IMR-90 (cell line): ENCODE data around the gene TBCK. TPM values are rescaled to one million over a fixed set of nuclear protein-coding genes. Genes with fewer than 3 reads are reported as not detected.

Experiments
- ATAC-seq: fragments of 200-7000 bp; cut with Tn5 transposase; 2 replicates; pipeline ENCODE4 v1.9.1; 2020; ENCODE audit warnings: low read depth, mild to moderate bottlenecking, moderate library complexity
- BruUV-seq: library from RNA; stranded (reverse); fragments of 400-500 nt; replicated peaks from 2 replicates; lab custom pipeline; 2021; lab: Mats Ljungman, UMichigan
- CTCF ChIA-PET: fragments of 300-600 bp; formaldehyde crosslinking; extraction: SDS; loops from one replicate; lab custom pipeline; 2021; ENCODE audit warnings: antibody characterized with exemption; lab: Yijun Ruan, JAX
- POLR2A ChIA-PET: fragments of 300-600 bp; sonication (Branson Sonifier 250); formaldehyde crosslinking; loops from one replicate; lab custom pipeline; 2022; ENCODE audit warnings: antibody characterized with exemption; ENCODE audit not compliant: unreplicated experiment; lab: Charles Lee
- DNase-seq: peaks from one replicate; pipeline ENCODE4 v3.0.0; 2013
- H2AFZ ChIP-seq: replicated peaks from 2 replicates; pipeline ENCODE3; 2013; ENCODE audit warnings: low read length, mild to moderate bottlenecking; ENCODE audit not compliant: poor library complexity
- H2AK5ac ChIP-seq: 2 replicates; pipeline ENCODE4 v1.6.1; 2013; ENCODE audit warnings: low read depth, low read length, inconsistent platforms
- H2AK9ac ChIP-seq: replicated peaks from 2 replicates; pipeline ENCODE3; 2013; ENCODE audit warnings: mild to moderate bottlenecking, low read depth, low read length, moderate library complexity; ENCODE audit not compliant: poor library complexity
- H2BK120ac ChIP-seq: 2 replicates; pipeline ENCODE4 v1.6.1; 2013; ENCODE audit warnings: low read depth, low read length, inconsistent platforms
- H2BK15ac ChIP-seq: 3 replicates; pipeline ENCODE4 v1.6.1; 2013; ENCODE audit warnings: low read depth, low read length, inconsistent platforms
- H2BK20ac ChIP-seq: 2 replicates; pipeline ENCODE4 v1.6.1; 2013; ENCODE audit warnings: low read depth, mild to moderate bottlenecking, inconsistent platforms, low read length, moderate library complexity
- H2BK5ac ChIP-seq: 2 replicates; pipeline ENCODE4 v1.6.1; 2013; ENCODE audit warnings: mild to moderate bottlenecking, low read depth, low read length, inconsistent platforms; ENCODE audit not compliant: poor library complexity, severe bottlenecking
- H3K14ac ChIP-seq: replicated peaks from 2 replicates; pipeline ENCODE4 v1.6.1; 2013; ENCODE audit warnings: low read depth, low read length, inconsistent platforms
- H3K18ac ChIP-seq: 2 replicates; pipeline ENCODE4 v1.6.1; 2013; ENCODE audit warnings: low read depth, low read length, control low read depth
- H3K23ac ChIP-seq: 2 replicates; pipeline ENCODE4 v1.6.1; 2013; ENCODE audit warnings: low read depth, low read length, inconsistent platforms
- H3K27ac ChIP-seq: 2 replicates; pipeline ENCODE4 v1.5.1; 2013; ENCODE audit warnings: mild to moderate bottlenecking, control low read depth, low read length; ENCODE audit not compliant: insufficient read depth
- H3K27me3 ChIP-seq: 2 replicates; pipeline ENCODE4 v1.6.1; 2013; ENCODE audit warnings: low read length; ENCODE audit not compliant: control insufficient read depth, insufficient read depth
- H3K36me3 ChIP-seq: 2 replicates; pipeline ENCODE4 v1.6.1; 2013; ENCODE audit warnings: low read length, mixed read lengths; ENCODE audit not compliant: control insufficient read depth, insufficient read depth
- H3K4ac ChIP-seq: 2 replicates; pipeline ENCODE4 v1.6.1; 2013; ENCODE audit warnings: low read depth, low read length, inconsistent platforms
- H3K4me1 ChIP-seq: 2 replicates; pipeline ENCODE4 v1.6.1; 2013; ENCODE audit warnings: low read length, mixed read lengths; ENCODE audit not compliant: control insufficient read depth, insufficient read depth
- H3K4me2 ChIP-seq: 2 replicates; pipeline ENCODE4 v1.6.1; 2013; ENCODE audit warnings: low read depth, mild to moderate bottlenecking, control low read depth, low read length, moderate library complexity
- H3K4me3 ChIP-seq: 2 replicates; pipeline ENCODE4 v1.5.1; 2013; ENCODE audit warnings: low read depth, mild to moderate bottlenecking, control low read depth, low read length, moderate library complexity; ENCODE audit not compliant: insufficient read depth
- H3K56ac ChIP-seq: 2 replicates; pipeline ENCODE4 v1.6.1; 2013; ENCODE audit warnings: low read length, inconsistent platforms; ENCODE audit not compliant: insufficient read depth; ENCODE audit errors: extremely low read depth
- H3K79me1 ChIP-seq, 2 experiments: 2 replicates each; pipeline ENCODE4 v1.6.1; 2013; ENCODE audit warnings: low read length in 2 of 2, inconsistent platforms in 1 of 2, low read depth in 1 of 2
- H3K9ac ChIP-seq: 2 replicates; pipeline ENCODE4 v1.6.1; 2013; ENCODE audit warnings: low read depth, low read length, control low read depth
- H3K9me1 ChIP-seq: 2 replicates; pipeline ENCODE4 v1.6.1; 2013; ENCODE audit warnings: low read length, inconsistent platforms; ENCODE audit not compliant: insufficient read depth
- H3K9me3 ChIP-seq: 2 replicates; pipeline ENCODE4 v1.6.1; 2013; ENCODE audit warnings: low read length; ENCODE audit not compliant: control insufficient read depth, insufficient read depth
- H4K20me1 ChIP-seq: 2 replicates; pipeline ENCODE4 v1.6.1; 2013; ENCODE audit warnings: low read length, inconsistent platforms; ENCODE audit not compliant: insufficient read depth
- H4K5ac ChIP-seq: 2 replicates; pipeline ENCODE4 v1.6.1; 2013; ENCODE audit warnings: mild to moderate bottlenecking, low read depth, low read length, control low read depth
- H4K8ac ChIP-seq, 2 experiments: 2 replicates each; pipeline ENCODE4 v1.6.1; 2013; ENCODE audit warnings: low read depth in 2 of 2, low read length in 2 of 2, control low read depth in 1 of 2, inconsistent platforms in 1 of 2
- H4K91ac ChIP-seq: 2 replicates; pipeline ENCODE4 v1.6.1; 2013; ENCODE audit warnings: low read depth, low read length, inconsistent platforms; ENCODE audit not compliant: insufficient read depth
- CEBPB ChIP-seq: IDR thresholded peaks from 2 replicates; pipeline ENCODE4 v1.6.1; 2012; ENCODE audit warnings: low read depth, low read length, improper control_type of control experiment
- CHD1 ChIP-seq: IDR thresholded peaks from 2 replicates; pipeline ENCODE4 v1.6.1; 2012; ENCODE audit warnings: low read depth, low read length, improper control_type of control experiment
- ELK1 ChIP-seq: fragments of 150-350 bp; IDR thresholded peaks from 2 replicates; pipeline ENCODE4 v1.6.1; 2016; ENCODE audit warnings: low read depth, mild to moderate bottlenecking, low read length, moderate library complexity, borderline replicate concordance
- MAFK ChIP-seq: IDR thresholded peaks from 2 replicates; pipeline ENCODE4 v1.6.1; 2012; ENCODE audit warnings: low read depth, low read length, improper control_type of control experiment
- MXI1 ChIP-seq: IDR thresholded peaks from 2 replicates; pipeline ENCODE4 v1.6.1; 2012; ENCODE audit warnings: low read depth, mild to moderate bottlenecking, low read length, moderate library complexity, borderline replicate concordance
- NFE2L2 ChIP-seq: fragments of 150-350 bp; IDR thresholded peaks from 2 replicates; pipeline ENCODE4 v1.6.1; 2016; ENCODE audit warnings: low read depth, mild to moderate bottlenecking, low read length
- POLR2A ChIP-seq: IDR thresholded peaks from 2 replicates; pipeline ENCODE4 v1.6.1; 2012; ENCODE audit warnings: mild to moderate bottlenecking, low read depth, low read length
- RAD21 ChIP-seq: IDR thresholded peaks from 2 replicates; pipeline ENCODE4 v1.6.1; 2012; ENCODE audit warnings: low read length, improper control_type of control experiment
- RCOR1 ChIP-seq: IDR thresholded peaks from 2 replicates; pipeline ENCODE4 v1.6.1; 2012; ENCODE audit warnings: mild to moderate bottlenecking, low read length, improper control_type of control experiment; ENCODE audit not compliant: insufficient replicate concordance
- USF2 ChIP-seq: fragments of 150-350 bp; IDR thresholded peaks from 2 replicates; pipeline ENCODE4 v1.6.1; 2017; ENCODE audit warnings: mild to moderate bottlenecking, antibody characterized with exemption, low read length, low read depth
- WGBS, 2 experiments: methylation state at CpG; one replicate each; pipeline versions ENCODE4 v1.1.5 to v1.1.7; 2013; ENCODE audit warnings: missing lambda C conversion rate in 2 of 2; ENCODE audit not compliant: insufficient read length in 1 of 2; ENCODE audit errors: extremely low coverage in 2 of 2; 5-methylcytosine and 5-hydroxymethylcytosine counted together
- dilution Hi-C: fragments of 300-500 bp; cut with HindIII; formaldehyde crosslinking; loops from one replicate; pipeline ENCODE4 v1.14.3; 2018; ENCODE audit warnings: low sequenced_read_pairs; ENCODE audit not compliant: unreplicated experiment
- in situ Hi-C: fragments of 300-500 bp; cut with MboI; formaldehyde crosslinking; loops from 3 replicates; pipeline ENCODE4 v1.14.3; 2019; ENCODE audit warnings: low sequenced_read_pairs, inconsistent platforms, mixed read lengths
- intact Hi-C: fragments of 100-400 bp; cut with micrococcal nuclease; formaldehyde crosslinking; loops from 2 replicates; pipeline ENCODE4 v1.10.0; 2022
- polyA plus RNA-seq, 3 experiments: library from polyadenylated mRNA; depleted of rRNA; stranded (reverse); fragments of >200 nt; gene quantifications; 2 replicates each; pipeline ENCODE4 v1.2.3, GENCODE V29; 2012; ENCODE audit warnings: low replicate concordance in 1 of 3
- total RNA-seq: library from RNA; depleted of rRNA; stranded (reverse); fragments of >200 nt; gene quantifications from 2 replicates; pipeline ENCODE4 v1.2.3, GENCODE V29; 2012

TBCK gene
- total and polyA plus RNA-seq, 2 of the 4 experiments (the other 2 are of a cell fraction): 10.7 to 29.9 TPM

- CTCF ChIA-PET: interaction anchor here (0.6 kb wide), 2 partner anchors 54 to 935 kb away, joined by 3 read pairs; no protein-coding TSS in a partner anchor
- dilution Hi-C loops: no loop called here
These were observed 4.2 kb upstream of the TBCK start for GRCh38 chr4:106320235-106320634.

More at GRCh38 chr4:106320235-106320634, 4.2 kb upstream of the TBCK start:
- Histone ChIP-seq H3K4me3 (no peak overlapping the region), H4K20me1 (no peaks in the 10 kb centered on the region), H4K8ac (no peak overlapping the region), H2BK5ac (no peak overlapping the region), H3K9ac (no peak overlapping the region), H3K9me1 (no peaks in the 10 kb centered on the region), H3K23ac (no peak overlapping the region), H3K79me1 (peaks cover 18 to 19% of the 10 kb centered on the region in 2 experiments), H2AFZ (no peak overlapping the region), H3K27me3 (no peaks in the 10 kb centered on the region), H3K4me1 (no peaks in the 10 kb centered on the region), H4K5ac (no peak overlapping the region), H2AK5ac (no peak overlapping the region), H3K4ac (no peak overlapping the region), H4K91ac (no peak overlapping the region), H3K56ac (no peak overlapping the region), H2BK120ac (no peak overlapping the region), H2AK9ac (no peak overlapping the region), H2BK15ac (no peak overlapping the region), H3K18ac (no peak overlapping the region), H3K9me3 (no peaks in the 10 kb centered on the region), H3K36me3 (0 out of 2 replicates have a peak, but pooled peaks cover 3% of the 10 kb centered on the region), H3K4me2 (no peak overlapping the region), H3K27ac (no peak overlapping the region), H2BK20ac (no peak overlapping the region), H3K14ac (no peak overlapping the region)
- POLR2A ChIA-PET: no interaction called here
- ATAC-seq (no peak), DNase-seq (no peak)
- TF ChIP-seq NFE2L2 (no peak), MAFK (no peak), MXI1 (no peak), ELK1 (no peak), CHD1 (no peak), RCOR1 (no peak), USF2 (no peak), CEBPB (no peak), RAD21 (no peak), POLR2A (no peak)
- WGBS, 2 experiments: no CpG with 5 or more reads among the region's 1 CpG
- intact Hi-C loops (loop anchor here (10.0 kb wide), 1 partner anchor 1685 kb away; no protein-coding TSS in a partner anchor), in situ Hi-C loops (no loop called here)
- no TSS peak for BruUV-seq
